Activated T-cell treated with anti-CD3 and anti-CD28 coated beads, Interleukin-2, amount 50 U/mL, for 4 hours (primary cell): ENCODE measurements around the gene STX18. TPM values are rescaled to one million over a fixed set of nuclear protein-coding genes. Genes with fewer than 3 reads are reported as not detected.
"Not testable (repeated sequence)": the region's sequence is repeated elsewhere in the genome, so short reads cannot be mapped to it uniquely, and the experiment has no call there.

Source experiments
- ATAC-seq, 2 donors: fragments of 200-7000 bp; cut with Tn5 transposase; one replicate each; pipeline ENCODE4 v1.10.0; 2021
- DNase-seq: peaks from one replicate; pipeline ENCODE4 v3.0.0-alpha.2; 2020
- H3K27me3 Mint-ChIP-seq: one replicate; pipeline ENCODE4 v1.8.0; 2021; ENCODE audit warnings: low read depth, mixed read lengths
- H3K36me3 Mint-ChIP-seq: one replicate; pipeline ENCODE4 v1.8.0; 2022; ENCODE audit warnings: mixed read lengths; ENCODE audit not compliant: insufficient read depth
- H3K4me1 Mint-ChIP-seq: one replicate; pipeline ENCODE4 v1.8.0; 2021; ENCODE audit warnings: low read depth, mixed read lengths
- H3K4me3 Mint-ChIP-seq: one replicate; pipeline ENCODE4 v1.8.0; 2021; ENCODE audit warnings: mild to moderate bottlenecking, moderate library complexity, mixed read lengths
- H3K9me3 Mint-ChIP-seq: one replicate; pipeline ENCODE4 v1.8.0; 2021; ENCODE audit warnings: mixed read lengths
- total RNA-seq, 3 donors: library from RNA; stranded (reverse); gene quantifications; one replicate each; pipeline ENCODE4 v1.2.1, GENCODE V29; 2021

The STX18 gene
- total RNA-seq, 3 donors from 2014 or later = 27.6 to 30.1 (median 29.7) TPM

DNA sequence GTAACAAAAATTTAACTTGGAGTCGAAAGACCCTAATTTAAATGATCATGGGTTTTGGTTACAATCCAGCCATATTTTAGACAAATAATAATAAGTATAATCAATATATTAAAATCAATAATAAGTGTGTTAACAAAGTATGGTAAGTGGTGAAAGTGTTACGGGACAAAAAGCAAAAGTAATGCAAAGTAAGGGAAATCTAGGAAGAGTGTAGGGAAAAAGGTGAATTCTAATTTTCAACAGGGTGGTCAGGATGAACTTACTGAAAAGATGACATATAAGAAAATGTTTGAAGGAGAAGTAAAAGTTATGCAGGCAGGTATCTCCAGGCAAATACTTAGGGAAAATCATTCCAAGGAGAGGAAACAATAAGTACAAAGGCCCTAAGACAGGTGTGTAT is 32.3 kb downstream of the STX18 start:
- Mint-ChIP-seq H3K9me3 (no peaks in the 10 kb centered on the region), H3K4me3 (no peak overlapping the region), H3K36me3 (peaks cover 24% of the 10 kb centered on the region), H3K27me3 (no peaks in the 10 kb centered on the region), H3K4me1 (peaks cover 3% of the 10 kb centered on the region)
- ATAC-seq (no peak), DNase-seq (no peak)

DNA sequence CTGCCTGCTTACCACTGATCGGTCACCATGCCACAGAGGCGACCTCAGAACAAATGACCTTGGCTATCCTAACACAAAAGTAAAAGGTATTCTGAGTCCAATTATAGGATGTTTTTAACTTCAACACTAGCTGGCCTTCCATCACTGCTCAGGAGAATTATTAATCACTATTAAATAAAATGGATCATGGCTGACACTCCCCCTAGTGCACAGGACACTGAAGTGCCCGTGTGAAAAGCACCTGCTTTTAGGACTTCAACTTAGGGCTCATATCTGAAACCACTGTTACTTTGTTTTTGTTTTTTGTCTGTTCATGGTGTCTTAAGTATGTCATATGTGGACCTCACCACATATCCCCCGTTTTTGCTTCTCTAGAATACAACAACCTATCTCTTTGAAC is 33.9 kb downstream of the STX18 start:
- peaks cover 21% of the 10 kb centered on the region for H3K36me3 Mint-ChIP-seq
- DNase-seq (no peak), ATAC-seq (no peak)
- H3K4me3 Mint-ChIP-seq = no peak overlapping the region
- H3K27me3 Mint-ChIP-seq = no peaks in the 10 kb centered on the region
- peaks cover 5% of the 10 kb centered on the region for H3K4me1 Mint-ChIP-seq
- H3K9me3 Mint-ChIP-seq = no peaks in the 10 kb centered on the region

DNA sequence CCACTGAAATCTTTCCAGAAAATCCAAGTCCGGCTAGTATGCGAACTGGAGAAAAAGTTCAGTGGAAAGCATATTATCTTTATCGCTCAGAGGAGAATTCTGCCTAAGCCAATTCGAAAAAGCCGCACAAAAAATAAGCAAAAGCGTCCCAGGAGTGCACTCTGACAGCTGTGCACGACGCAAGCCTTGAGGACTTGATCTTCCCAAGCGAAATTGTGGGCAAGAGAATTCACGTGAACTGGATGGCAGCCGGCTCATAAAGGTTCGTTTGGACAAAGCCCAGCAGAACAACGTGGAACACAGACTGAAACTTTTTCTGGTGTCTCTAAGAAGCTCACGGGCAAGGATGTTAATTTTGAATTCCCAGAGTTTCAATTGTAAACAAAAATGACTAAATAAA is 34.4 kb downstream of the STX18 start:
- Mint-ChIP-seq H3K9me3 (no peaks in the 10 kb centered on the region), H3K36me3 (peaks cover 21% of the 10 kb centered on the region), H3K27me3 (no peaks in the 10 kb centered on the region), H3K4me3 (no peak overlapping the region), H3K4me1 (peaks cover 10% of the 10 kb centered on the region)
- DNase-seq = no peak
- no peak for ATAC-seq

DNA sequence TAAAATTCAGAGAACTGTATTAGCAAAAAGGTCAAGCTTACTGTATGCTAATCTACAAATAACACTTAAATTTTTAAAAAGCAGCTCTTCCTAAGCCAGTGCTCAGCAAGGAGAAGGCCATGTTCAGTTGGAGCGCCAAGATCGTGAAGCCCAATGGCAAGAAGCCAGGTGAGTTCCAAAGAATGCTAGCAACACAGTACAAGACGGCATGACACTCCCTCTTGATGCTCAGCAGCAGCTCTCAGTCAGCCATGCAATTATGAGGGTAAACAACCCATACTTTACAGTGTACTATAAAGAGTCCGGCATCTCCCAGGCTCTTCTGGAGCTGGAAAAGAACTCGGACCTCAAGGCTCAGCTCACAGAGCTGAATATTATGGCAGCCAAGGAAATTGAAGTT is 34.9 kb downstream of the STX18 start:
- peaks cover 10% of the 10 kb centered on the region for H3K4me1 Mint-ChIP-seq
- ATAC-seq (no peak), DNase-seq (no peak)
- no peaks in the 10 kb centered on the region for H3K9me3 Mint-ChIP-seq
- H3K27me3 Mint-ChIP-seq = no peaks in the 10 kb centered on the region
- H3K4me3 Mint-ChIP-seq = no peak overlapping the region
- H3K36me3 Mint-ChIP-seq = peaks cover 21% of the 10 kb centered on the region

DNA sequence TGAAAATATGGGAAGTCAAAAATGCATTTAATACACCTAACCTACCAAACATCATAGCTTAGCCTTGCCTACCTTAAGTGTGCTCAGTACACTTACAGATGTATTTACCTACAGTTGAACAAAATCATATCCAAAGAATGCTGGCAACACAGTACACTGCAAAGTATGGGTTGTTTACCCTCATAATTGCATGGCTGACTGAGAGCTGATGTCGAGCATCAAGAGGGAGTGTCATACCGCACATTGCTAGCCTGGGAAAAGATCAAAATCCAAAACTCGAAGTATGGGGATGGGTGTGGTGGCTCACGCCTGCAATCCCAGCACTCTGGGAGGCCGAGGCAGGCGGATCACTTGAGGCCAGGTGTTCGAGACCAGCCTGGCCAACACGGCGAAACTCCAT is 36.6 kb downstream of the STX18 start:
- DNase-seq, H3K27me3 Mint-ChIP-seq, ATAC-seq, H3K4me3 Mint-ChIP-seq, H3K9me3 Mint-ChIP-seq: not testable (repeated sequence)
- Mint-ChIP-seq H3K36me3 (peaks cover 15% of the 10 kb centered on the region), H3K4me1 (peaks cover 10% of the 10 kb centered on the region)

DNA sequence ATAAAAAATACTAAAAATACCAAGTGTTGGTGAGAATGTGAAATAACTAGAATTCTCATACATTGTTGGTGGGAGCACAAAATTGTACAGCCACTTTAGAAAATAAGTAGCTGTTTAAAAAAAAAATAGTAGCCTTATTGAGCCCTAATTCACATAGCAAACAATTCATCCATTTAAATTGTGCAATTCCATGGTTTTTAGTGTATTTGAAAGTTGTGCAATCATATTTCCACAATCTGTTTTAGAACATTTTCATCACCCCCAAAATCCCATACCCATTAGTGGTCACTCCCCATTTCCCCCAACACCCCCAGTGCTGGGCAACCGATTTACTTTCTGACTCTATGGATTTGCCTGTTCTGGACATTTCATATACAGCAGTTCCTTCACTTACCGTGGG is 37.1 kb downstream of the STX18 start:
- Mint-ChIP-seq H3K4me3 (no peak overlapping the region), H3K27me3 (no peaks in the 10 kb centered on the region), H3K4me1 (peaks cover 10% of the 10 kb centered on the region), H3K36me3 (peaks cover 12% of the 10 kb centered on the region), H3K9me3 (no peaks in the 10 kb centered on the region)
- DNase-seq (no peak), ATAC-seq (no peak)

DNA sequence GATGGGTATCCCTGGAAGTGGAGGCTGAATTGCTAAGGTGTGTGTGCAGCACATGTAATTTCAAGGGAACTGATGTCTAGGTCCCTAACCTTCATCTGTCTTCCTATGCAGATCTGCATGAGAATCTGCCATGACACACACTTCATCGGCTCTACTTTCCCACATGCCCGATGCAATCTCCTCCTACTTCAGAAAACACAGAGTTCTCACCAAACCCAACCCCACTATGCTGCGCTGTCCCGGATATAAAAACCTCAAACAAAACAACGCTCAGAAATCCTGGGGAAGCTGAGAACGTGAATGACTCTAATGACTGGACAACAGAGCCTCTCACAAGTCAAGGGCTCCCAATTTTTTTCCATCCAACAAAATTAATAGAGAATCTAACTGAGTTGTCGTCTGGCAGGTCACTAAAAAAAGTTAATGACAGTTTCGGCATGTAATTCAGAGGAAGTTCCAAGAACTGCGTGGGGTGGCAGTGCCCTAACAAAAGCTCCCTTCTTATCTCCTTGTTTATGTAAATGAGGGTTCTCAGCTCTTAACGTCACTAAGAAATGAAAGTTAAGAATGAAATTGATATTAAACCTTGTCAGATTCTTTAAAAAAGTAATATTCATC is 39.0 kb downstream of the STX18 start:
- H3K4me3 Mint-ChIP-seq = peak overlapping the region; percentile 70
- DNase-seq (no peak), ATAC-seq (peak; percentile 96 to 98)
- peaks cover 4% of the 10 kb centered on the region for H3K36me3 Mint-ChIP-seq
- H3K4me1 Mint-ChIP-seq = peaks cover 10% of the 10 kb centered on the region
- H3K9me3 Mint-ChIP-seq = no peaks in the 10 kb centered on the region
- no peaks in the 10 kb centered on the region for H3K27me3 Mint-ChIP-seq

DNA sequence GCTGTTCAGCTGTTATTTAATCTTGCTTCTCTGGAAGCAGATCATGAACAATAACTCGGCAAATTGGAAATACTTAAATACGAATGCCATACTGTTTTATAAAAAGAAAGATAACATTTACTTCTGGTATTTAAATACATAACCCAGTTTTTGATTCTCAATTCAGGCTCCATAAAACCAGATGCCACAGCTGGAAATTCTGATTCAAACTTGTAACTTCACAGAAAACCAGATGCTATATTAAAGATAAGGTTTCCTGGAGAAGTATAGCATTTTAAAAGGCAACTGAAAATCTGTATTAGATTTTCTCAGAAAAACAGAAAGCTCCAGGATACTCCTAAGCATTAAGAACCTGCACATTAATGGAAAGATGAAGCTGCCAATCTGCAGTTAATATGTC is 40.2 kb downstream of the STX18 start:
- Mint-ChIP-seq H3K4me3 (no peak overlapping the region), H3K27me3 (no peaks in the 10 kb centered on the region), H3K9me3 (no peaks in the 10 kb centered on the region), H3K36me3 (no peaks in the 10 kb centered on the region), H3K4me1 (peaks cover 10% of the 10 kb centered on the region)
- DNase-seq = no peak
- ATAC-seq = no peak

DNA sequence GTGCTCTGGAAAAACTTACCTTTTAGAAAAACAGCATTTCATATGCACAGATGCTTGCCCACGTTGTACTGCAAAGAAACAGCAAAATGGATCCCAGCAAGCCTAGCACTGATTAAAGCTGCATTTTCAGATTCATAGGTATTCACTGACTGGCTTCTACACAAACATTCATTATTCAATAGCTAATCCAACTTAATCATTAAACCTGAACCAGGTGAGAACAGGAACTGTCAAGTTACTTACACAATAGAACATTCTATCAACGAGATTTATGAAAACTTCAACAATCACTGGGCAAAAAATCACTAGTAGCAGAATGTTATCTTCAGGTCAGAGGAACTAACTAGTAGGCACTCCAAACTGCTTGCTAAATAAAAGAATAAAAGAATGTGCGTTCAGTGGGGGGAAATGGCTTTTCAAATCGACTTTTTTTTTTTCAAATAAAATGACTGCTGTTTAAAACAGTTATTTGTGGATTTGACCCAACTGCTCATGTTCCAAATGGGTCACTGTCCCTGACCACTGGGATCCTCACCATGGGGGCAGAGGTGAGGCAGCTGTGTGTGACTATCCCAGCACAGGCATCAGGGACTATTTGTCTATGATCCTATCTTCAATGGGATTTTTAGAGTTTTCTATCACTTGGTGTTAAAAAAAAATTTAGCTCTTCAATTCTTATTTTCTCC is 42.3 kb downstream of the STX18 start:
- no peak for ATAC-seq
- Mint-ChIP-seq H3K27me3 (no peaks in the 10 kb centered on the region), H3K4me3 (no peak overlapping the region), H3K4me1 (peaks cover 13% of the 10 kb centered on the region), H3K9me3 (no peaks in the 10 kb centered on the region), H3K36me3 (peaks cover 2% of the 10 kb centered on the region)
- no peak for DNase-seq

DNA sequence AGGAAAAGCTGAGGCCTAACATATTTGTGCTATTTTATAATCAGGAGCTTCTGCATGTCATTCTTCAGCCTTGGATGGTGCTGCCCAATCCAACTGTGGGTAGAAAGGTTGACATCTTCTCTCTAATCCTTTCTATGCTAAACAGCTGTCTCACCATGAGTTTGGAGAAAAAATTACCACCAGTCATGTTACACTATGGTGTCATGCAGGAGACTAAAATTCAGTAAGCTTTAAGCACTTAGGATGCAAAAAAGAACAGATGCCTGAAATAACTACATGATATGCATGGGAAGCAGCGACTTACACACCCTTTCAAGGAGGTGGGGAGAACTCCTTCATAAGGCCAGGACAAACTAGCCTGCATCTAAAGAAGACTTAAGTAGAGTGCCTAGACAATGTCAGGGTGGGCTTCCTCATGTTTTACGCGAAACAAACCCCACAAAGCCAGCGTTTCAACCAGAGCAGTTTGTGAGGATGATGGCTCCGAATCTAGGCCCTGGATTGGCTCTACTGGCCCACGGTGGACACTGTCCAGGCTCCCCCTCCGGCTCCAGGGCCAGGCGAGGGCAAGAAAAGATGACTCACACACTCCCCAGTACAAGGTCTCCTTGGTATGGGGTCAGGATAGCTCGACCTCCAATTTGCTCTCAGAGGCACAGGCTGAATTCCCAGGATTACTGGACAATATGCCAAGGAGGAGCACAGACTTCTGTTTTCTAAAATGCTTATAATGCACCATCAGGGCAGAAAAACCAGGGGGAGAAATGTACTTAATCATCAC is 45.1 kb downstream of the STX18 start:
- peaks cover 17% of the 10 kb centered on the region for H3K4me1 Mint-ChIP-seq

DNA sequence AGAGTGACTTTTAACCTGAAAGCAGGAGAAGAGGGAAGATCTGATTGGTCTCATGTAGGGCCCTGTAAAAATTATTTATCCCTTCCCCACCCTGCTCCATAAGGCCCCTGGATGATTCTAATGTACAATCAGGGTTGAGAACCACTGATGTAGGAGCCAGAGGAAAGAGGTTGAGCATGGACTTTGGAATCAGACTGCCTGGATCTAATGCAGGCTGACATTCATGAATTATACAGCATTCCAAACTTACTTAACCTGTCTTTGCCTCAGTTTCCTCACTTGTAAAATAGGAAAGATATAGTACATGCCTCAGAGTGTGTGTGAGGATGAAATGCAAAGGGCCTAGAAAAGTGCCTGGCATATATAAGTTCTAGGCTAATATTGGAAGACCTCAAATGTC is 47.0 kb downstream of the STX18 start:
- H3K9me3 Mint-ChIP-seq = no peaks in the 10 kb centered on the region
- H3K4me3 Mint-ChIP-seq = no peak overlapping the region
- DNase-seq (no peak), ATAC-seq (no peak)
- peaks cover 2% of the 10 kb centered on the region for H3K36me3 Mint-ChIP-seq
- no peaks in the 10 kb centered on the region for H3K27me3 Mint-ChIP-seq
- H3K4me1 Mint-ChIP-seq = peaks cover 19% of the 10 kb centered on the region

More for the DNA sequence above, 45.1 kb downstream of the STX18 start:
- Mint-ChIP-seq H3K9me3 (no peaks in the 10 kb centered on the region), H3K27me3 (no peaks in the 10 kb centered on the region), H3K36me3 (peaks cover 2% of the 10 kb centered on the region), H3K4me3 (no peak overlapping the region)
- DNase-seq (no peak), ATAC-seq (no peak)

DNA sequence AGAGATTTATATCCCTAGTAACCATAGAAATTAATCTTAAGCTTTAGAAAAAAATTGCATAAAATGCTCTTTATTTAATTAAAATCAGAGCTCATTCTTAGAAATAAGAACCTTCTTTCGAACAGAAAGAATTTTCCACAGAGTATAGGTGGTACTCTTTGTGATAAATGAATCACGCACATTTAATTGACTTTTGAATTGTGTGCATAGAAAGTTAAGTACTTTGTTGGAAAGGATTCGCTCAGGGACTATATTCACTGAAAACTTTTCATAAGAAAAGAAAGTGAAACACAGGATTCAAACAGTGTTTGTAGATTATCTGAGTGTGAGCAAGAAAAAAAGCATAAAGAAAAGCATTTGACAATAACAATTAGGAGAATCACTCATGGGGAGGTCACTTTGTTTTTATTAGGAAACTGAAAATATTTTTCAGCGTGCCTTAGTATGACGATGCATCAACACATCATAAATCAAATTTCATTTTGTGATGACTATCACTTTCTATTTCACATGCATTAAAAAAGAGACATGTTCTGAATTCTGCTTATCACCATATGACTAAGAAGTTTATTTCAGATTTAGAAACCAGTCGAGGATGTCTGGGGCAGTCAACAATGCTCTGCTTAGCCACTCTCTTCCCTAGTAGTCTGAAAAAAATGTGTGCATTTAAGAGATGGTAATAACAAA is 49.5 kb downstream of the STX18 start:
- no peaks in the 10 kb centered on the region for H3K9me3 Mint-ChIP-seq
- no peak for DNase-seq
- peak overlapping the region; percentile 51 for H3K4me3 Mint-ChIP-seq
- no peaks in the 10 kb centered on the region for H3K27me3 Mint-ChIP-seq
- ATAC-seq = peak; percentile 81 to 83
- peaks cover 19% of the 10 kb centered on the region for H3K4me1 Mint-ChIP-seq
- peaks cover 2% of the 10 kb centered on the region for H3K36me3 Mint-ChIP-seq

DNA sequence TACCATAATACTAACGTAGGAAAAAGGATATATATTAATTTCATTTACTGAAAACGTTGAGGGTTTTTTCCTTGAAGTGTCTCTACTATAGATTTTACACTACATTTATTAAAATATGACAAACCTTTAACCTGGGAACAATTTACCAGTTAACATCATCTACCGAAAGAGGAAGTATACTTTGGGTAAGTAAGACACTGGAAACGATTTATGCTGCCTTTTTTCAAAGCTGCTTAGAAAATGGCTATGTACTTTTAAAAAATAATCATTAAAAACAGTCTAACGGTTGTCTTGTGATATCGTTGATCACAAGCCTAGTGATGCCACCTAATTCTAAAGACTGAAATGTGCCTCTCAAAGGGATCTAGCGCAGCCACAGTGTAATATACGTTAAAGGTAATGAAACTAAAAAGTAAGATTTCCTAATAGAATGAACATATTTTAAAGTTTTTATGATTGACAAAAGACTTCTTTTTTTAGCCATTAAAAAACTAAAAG is 50.4 kb downstream of the STX18 start:
- DNase-seq (no peak), ATAC-seq (no peak)
- H3K36me3 Mint-ChIP-seq = peaks cover 2% of the 10 kb centered on the region
- H3K27me3 Mint-ChIP-seq = no peaks in the 10 kb centered on the region
- no peak overlapping the region for H3K4me3 Mint-ChIP-seq
- H3K4me1 Mint-ChIP-seq = peaks cover 19% of the 10 kb centered on the region
- no peaks in the 10 kb centered on the region for H3K9me3 Mint-ChIP-seq

DNA sequence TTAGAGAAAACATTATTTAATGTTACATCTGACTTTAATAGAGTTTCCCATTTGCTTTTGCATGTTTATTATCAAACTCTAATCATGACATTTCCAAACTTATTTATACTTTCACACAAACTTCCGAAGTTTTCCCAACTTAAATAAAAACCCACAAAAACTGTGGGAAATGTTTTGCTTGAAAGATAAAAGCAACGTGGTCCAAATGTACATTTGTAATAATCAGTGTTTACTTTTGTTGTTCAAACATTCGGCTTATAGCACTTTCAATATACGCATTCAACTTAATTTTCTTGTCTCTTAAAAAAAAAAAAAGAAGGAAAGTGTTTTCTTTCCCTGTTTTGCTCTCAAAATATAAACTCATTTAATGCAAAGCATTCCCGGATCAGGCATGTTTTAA is 51.0 kb downstream of the STX18 start:
- ATAC-seq = no peak

More for the DNA sequence above, 51.0 kb downstream of the STX18 start:
- no peak for DNase-seq
- H3K4me3 Mint-ChIP-seq = no peak overlapping the region
- H3K36me3 Mint-ChIP-seq = no peaks in the 10 kb centered on the region
- no peaks in the 10 kb centered on the region for H3K9me3 Mint-ChIP-seq
- H3K27me3 Mint-ChIP-seq = no peaks in the 10 kb centered on the region
- peaks cover 18% of the 10 kb centered on the region for H3K4me1 Mint-ChIP-seq
